ENCODE measurements around the gene LSM12. TPM values are rescaled to one million over a fixed set of nuclear protein-coding genes. Genes with fewer than 3 reads are reported as not detected.
A peak's percentile ranks its signal among the peaks of the same experiment; 100 is the strongest.

LSM12 gene
- polyA plus RNA-seq, 1 of the 3 experiments (the other 2 are of a cell fraction) = 26.6 TPM

DNA sequence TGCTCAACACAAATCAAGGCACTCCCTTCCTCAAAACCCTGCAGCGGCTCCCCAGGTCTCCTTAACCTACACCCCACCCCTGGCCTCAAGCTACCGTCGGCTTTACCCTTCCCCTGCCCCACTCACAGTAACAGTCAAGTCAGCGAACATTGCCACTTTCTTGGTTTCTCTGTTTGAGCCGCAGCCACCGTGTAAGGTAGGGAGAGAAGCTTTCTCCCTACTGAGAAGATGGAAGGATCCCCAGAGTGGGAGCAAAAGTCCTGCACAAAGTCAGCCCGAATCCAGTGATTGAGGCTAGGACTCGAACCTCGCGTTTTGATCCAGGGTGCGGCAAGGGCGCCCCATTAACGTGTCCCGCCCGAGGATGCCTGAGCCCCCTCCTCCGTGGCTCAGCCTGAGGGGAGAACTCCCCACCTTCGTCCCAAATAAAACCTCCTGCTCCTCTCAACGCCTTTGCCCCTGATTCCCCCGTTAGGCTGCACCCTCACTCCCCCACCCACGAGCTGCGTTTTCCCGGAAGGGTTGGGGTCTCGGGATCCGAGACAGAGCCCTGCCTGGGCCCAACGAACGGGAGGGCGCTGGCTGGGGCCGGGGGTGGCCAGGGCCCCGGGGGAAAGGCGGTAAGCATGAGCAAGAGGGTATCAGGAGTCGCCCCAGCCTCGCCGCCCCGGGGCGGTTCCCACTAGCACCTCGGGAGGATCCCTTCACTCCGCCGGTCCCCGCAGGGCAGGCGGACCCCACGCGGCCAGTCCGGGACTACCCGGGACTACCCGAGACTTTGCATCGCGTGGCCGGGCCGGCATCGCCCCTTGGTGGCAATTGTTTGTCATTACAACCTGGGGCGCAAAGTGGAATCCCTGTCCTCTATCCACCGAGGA lies 72.0 kb downstream of the LSM12 start:
- peak; percentile 91 for DNase-seq
- Histone ChIP-seq H3K9ac (peak overlapping the region; percentile 42; the same call in 1 of the 2 replicates), H2AFZ (ENCODE audit: low read depth) (peak overlapping the region; percentile 82; the same call in 1 of the 2 replicates), H3F3A (replicated peaks; ENCODE audit: insufficient read depth) (peaks cover 11% of the 10 kb centered on the region), H3K4me2 (peak overlapping the region; percentile 78), H3K36me3 (replicated peaks in 1 of 2; ENCODE audit: control insufficient read depth in 1 of 2, insufficient read depth in 2 of 2, low read length in 1 of 2) (no peaks in the 10 kb centered on the region), H3K9me3 (no peaks in the 10 kb centered on the region), H3K4me3 (ENCODE audit: low read depth in 2 of 2, low read length in 1 of 2) (peak overlapping the region; percentile 33 to 53; a peak in 3 of 4 replicates), H3K9me2 (no peaks in the 10 kb centered on the region), H3K27me3 (ENCODE audit: insufficient read depth) (no peaks in the 10 kb centered on the region), H3K27ac (ENCODE audit: low read depth in 2 of 2, low read length in 1 of 2) (no peak overlapping the region), H4K20me1 (ENCODE audit: insufficient read depth) (no peaks in the 10 kb centered on the region), H3K79me2 (ENCODE audit: insufficient read depth) (no peaks in the 10 kb centered on the region), H3K4me1 (ENCODE audit: control insufficient read depth in 1 of 2, insufficient read depth in 2 of 2, low read depth in 1 of 2, low read length in 1 of 2) (peaks cover 3 to 5% of the 10 kb centered on the region in 2 experiments; a peak in 3 of 4 replicates)
- WGBS (ENCODE audit: low lambda C conversion rate) = 50% methylated on average over 24 of the region's 52 CpGs
- ChIA-PET CTCF (interaction anchor here (0.6 to 31.1 kb wide), 34 partner anchors 10 to 155 kb away, joined by 3 to 638 read pairs (median 5); partner anchors contain the start of genes CD300LG, MPP2, NAGS and PPY), POLR2A (no interaction called here)
- no peak for TF ChIP-seq CHD2 (IDR thresholded peaks at IDR 0.05; ENCODE audit: low read length, partially characterized antibody)
- peak; percentile 98 for TF ChIP-seq RAD21 (IDR thresholded peaks at IDR 0.05; ENCODE audit: low read length)
- TF ChIP-seq RFX5 (IDR thresholded peaks at IDR 0.05; ENCODE audit: low read length) = no peak
- no peak for TF ChIP-seq TAF1 (IDR thresholded peaks at IDR 0.05; ENCODE audit: borderline replicate concordance, low read depth, low read length)
- TF ChIP-seq SMC3 (IDR thresholded peaks at IDR 0.05; ENCODE audit: low read depth, low read length) = peak; percentile 98
- TF ChIP-seq, protein P1, sequence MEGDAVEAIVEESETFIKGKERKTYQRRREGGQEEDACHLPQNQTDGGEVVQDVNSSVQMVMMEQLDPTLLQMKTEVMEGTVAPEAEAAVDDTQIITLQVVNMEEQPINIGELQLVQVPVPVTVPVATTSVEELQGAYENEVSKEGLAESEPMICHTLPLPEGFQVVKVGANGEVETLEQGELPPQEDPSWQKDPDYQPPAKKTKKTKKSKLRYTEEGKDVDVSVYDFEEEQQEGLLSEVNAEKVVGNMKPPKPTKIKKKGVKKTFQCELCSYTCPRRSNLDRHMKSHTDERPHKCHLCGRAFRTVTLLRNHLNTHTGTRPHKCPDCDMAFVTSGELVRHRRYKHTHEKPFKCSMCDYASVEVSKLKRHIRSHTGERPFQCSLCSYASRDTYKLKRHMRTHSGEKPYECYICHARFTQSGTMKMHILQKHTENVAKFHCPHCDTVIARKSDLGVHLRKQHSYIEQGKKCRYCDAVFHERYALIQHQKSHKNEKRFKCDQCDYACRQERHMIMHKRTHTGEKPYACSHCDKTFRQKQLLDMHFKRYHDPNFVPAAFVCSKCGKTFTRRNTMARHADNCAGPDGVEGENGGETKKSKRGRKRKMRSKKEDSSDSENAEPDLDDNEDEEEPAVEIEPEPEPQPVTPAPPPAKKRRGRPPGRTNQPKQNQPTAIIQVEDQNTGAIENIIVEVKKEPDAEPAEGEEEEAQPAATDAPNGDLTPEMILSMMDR (IDR thresholded peaks at IDR 0.05) = peak; percentile 87

DNA sequence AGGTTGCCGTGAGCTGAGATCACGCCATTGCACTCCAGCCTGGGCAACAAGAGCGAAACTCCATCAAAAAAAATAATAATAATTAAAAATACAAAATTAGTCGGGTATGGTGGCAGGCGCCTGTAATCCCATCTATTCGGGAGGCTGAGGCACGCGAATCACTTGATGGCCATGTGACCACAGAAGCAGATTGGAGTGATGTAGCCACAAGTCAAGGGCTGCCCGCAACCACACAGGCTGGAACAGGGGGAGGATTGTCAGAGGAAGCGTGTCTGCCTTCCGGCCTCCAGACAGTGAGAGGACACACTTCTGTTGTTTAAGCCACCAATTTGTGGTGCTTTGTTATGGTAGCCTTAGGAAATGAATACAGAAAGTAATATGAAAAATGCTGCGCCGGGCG lies 73.8 kb downstream of the LSM12 start:
- 95% methylated on average over 14 of the region's 14 CpGs for WGBS (ENCODE audit: low lambda C conversion rate)
- Histone ChIP-seq H3K79me2 (ENCODE audit: insufficient read depth) (no peaks in the 10 kb centered on the region), H3K9ac (no peak overlapping the region), H2AFZ (ENCODE audit: low read depth) (no peak overlapping the region), H3K36me3 (replicated peaks in 1 of 2; ENCODE audit: control insufficient read depth in 1 of 2, insufficient read depth in 2 of 2, low read length in 1 of 2) (no peaks in the 10 kb centered on the region), H3K9me2 (no peaks in the 10 kb centered on the region), H4K20me1 (ENCODE audit: insufficient read depth) (no peaks in the 10 kb centered on the region), H3K27ac (ENCODE audit: low read depth in 2 of 2, low read length in 1 of 2) (no peak overlapping the region), H3K9me3 (no peaks in the 10 kb centered on the region), H3K4me3 (ENCODE audit: low read depth in 2 of 2, low read length in 1 of 2) (no peak overlapping the region), H3K4me2 (no peak overlapping the region), H3K4me1 (ENCODE audit: control insufficient read depth in 1 of 2, insufficient read depth in 2 of 2, low read depth in 1 of 2, low read length in 1 of 2) (peaks cover 0 to 3% of the 10 kb centered on the region in 2 experiments; a peak in 1 of 4 replicates), H3K27me3 (ENCODE audit: insufficient read depth) (no peaks in the 10 kb centered on the region), H3F3A (replicated peaks; ENCODE audit: insufficient read depth) (no peaks in the 10 kb centered on the region)
- no peak for DNase-seq
- POLR2A ChIA-PET = no interaction called here
- CTCF ChIA-PET = interaction anchor here (1.0 to 31.1 kb wide), 4 partner anchors 31 to 146 kb away, joined by 3 to 638 read pairs (median 4); partner anchors contain the start of gene PPY
- TF ChIP-seq, protein P2, sequence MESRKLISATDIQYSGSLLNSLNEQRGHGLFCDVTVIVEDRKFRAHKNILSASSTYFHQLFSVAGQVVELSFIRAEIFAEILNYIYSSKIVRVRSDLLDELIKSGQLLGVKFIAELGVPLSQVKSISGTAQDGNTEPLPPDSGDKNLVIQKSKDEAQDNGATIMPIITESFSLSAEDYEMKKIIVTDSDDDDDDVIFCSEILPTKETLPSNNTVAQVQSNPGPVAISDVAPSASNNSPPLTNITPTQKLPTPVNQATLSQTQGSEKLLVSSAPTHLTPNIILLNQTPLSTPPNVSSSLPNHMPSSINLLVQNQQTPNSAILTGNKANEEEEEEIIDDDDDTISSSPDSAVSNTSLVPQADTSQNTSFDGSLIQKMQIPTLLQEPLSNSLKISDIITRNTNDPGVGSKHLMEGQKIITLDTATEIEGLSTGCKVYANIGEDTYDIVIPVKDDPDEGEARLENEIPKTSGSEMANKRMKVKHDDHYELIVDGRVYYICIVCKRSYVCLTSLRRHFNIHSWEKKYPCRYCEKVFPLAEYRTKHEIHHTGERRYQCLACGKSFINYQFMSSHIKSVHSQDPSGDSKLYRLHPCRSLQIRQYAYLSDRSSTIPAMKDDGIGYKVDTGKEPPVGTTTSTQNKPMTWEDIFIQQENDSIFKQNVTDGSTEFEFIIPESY (IDR thresholded peaks at IDR 0.05; ENCODE audit: borderline replicate concordance, low read depth) = no peak
- TF ChIP-seq NRF1 (IDR thresholded peaks at IDR 0.05; ENCODE audit: low read depth, low read length) = no peak
- TF ChIP-seq RXRA (IDR thresholded peaks at IDR 0.05; ENCODE audit: borderline replicate concordance, low read depth) = no peak
- no peak for TF ChIP-seq NFIC (IDR thresholded peaks at IDR 0.05; ENCODE audit: borderline replicate concordance)
- no peak for TF ChIP-seq RCOR1 (IDR thresholded peaks at IDR 0.05; ENCODE audit: low read length)
- TF ChIP-seq, protein P1 (IDR thresholded peaks at IDR 0.05) = no peak
- TF ChIP-seq FOXM1 (IDR thresholded peaks at IDR 0.05; ENCODE audit: low read depth) = no peak
